ENCODE data around the gene STMP1. TPM values are rescaled to one million over a fixed set of nuclear protein-coding genes. Genes with fewer than 3 reads are reported as not detected.
"Not testable (repeated sequence)": the region's sequence is repeated elsewhere in the genome, so short reads cannot be mapped to it uniquely, and the experiment has no call there.

Gene STMP1
- total RNA-seq, 2 donors from 2014 or later, result 25.7 to 27.4 TPM

DNA sequence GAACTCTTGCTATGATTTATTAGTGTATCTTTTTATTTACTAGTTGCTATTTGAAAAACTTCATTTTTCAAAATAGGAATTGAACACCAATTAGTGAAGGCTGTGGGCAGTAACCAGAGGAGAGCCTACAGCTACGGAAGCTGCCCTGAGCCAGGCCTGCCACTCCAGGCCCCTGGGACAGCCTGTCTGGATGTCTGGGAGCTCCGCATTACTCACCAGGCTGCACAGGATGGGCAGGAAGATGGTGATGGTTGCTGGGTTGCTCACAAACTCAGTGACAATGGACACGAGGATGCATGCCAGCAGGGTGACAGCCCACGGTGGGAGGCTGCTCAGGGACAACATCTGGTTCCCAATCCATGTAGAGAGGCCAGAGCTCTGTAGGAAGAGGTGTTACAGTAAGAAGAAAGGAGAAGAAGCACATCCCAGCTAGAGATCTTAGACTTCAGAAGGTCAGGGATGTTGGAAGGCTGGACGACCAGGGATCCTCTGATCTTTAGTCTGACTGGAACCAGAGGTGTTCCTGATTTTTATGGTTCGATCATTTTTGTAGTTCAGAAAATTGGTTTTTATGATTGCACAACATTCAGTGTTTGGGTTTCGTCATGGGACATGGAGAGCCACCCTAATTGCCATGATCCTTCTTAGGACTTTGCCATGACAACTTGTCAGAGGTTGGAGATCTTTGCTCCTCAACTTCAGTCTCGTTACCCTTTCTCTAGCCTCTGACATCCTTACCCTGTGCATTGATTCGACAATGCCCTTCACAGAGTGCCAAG, 23.2 kb downstream of the STMP1 start:
- Histone ChIP-seq H3K4me3 (no peak overlapping the region), H3K27ac (no peak overlapping the region), H3K9ac (ENCODE audit: low read depth in 2 of 2, low read length in 2 of 2) (no peak overlapping the region), H3K9me3 (no peaks in the 10 kb centered on the region), H3K27me3 (no peaks in the 10 kb centered on the region), H3K4me1 (no peaks in the 10 kb centered on the region), H3K36me3 (no peaks in the 10 kb centered on the region)
- TF ChIP-seq, protein P1, sequence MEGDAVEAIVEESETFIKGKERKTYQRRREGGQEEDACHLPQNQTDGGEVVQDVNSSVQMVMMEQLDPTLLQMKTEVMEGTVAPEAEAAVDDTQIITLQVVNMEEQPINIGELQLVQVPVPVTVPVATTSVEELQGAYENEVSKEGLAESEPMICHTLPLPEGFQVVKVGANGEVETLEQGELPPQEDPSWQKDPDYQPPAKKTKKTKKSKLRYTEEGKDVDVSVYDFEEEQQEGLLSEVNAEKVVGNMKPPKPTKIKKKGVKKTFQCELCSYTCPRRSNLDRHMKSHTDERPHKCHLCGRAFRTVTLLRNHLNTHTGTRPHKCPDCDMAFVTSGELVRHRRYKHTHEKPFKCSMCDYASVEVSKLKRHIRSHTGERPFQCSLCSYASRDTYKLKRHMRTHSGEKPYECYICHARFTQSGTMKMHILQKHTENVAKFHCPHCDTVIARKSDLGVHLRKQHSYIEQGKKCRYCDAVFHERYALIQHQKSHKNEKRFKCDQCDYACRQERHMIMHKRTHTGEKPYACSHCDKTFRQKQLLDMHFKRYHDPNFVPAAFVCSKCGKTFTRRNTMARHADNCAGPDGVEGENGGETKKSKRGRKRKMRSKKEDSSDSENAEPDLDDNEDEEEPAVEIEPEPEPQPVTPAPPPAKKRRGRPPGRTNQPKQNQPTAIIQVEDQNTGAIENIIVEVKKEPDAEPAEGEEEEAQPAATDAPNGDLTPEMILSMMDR (IDR thresholded peaks at IDR 0.05), result no peak
- intact Hi-C loops (cut with DNase I), result no loop called here
- no peak for DNase-seq

DNA sequence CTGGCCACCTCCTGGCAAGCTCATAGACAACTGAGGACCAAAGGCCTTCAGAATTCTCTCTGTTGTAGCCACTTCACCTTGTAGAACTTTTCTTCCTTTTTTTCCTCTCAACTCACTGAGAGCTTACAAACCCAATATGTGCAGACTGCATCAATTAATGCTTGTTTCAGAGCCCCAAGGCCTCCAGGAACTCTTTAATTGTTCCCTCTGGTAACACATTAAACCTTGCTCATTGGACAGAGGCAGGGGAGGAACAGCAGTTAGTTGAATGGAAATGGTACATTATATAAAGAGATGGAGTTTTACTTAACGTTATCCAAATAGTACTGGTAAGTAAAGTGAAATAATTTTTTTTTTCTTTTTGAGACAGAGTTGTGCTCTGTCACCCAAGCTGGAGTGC, 25.2 kb downstream of the STMP1 start:
- no peak for DNase-seq
- Histone ChIP-seq H3K4me3 (no peak overlapping the region), H3K36me3 (no peaks in the 10 kb centered on the region), H3K27me3 (no peaks in the 10 kb centered on the region), H3K27ac (no peak overlapping the region), H3K9ac (ENCODE audit: low read depth in 2 of 2, low read length in 2 of 2) (no peak overlapping the region), H3K4me1 (no peaks in the 10 kb centered on the region), H3K9me3 (no peaks in the 10 kb centered on the region)
- intact Hi-C loops (cut with DNase I), result no loop called here
- TF ChIP-seq, protein P1 (IDR thresholded peaks at IDR 0.05), result no peak

DNA sequence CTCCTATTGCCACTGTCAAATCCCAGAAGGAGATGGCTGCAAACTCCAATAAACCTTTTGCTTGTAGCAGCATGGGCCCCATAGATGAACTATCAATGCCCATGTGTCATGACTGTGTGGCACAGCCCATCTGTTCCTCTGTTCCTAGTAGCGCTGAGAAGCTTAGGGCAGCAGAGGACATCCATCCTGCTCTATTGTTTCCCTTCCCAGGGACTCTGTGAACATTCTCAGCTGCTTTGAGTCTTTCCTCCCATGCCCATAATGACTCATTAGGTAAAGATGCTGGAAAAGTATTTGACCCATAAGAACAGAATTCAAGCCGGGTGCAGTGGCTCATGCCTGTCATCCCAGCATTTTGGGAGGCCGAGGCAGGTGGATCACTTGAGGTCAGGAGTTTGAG, 28.3 kb downstream of the STMP1 start:
- Histone ChIP-seq H3K9me3 (no peaks in the 10 kb centered on the region), H3K9ac (ENCODE audit: low read depth in 2 of 2, low read length in 2 of 2) (no peak overlapping the region), H3K4me3 (no peak overlapping the region), H3K27ac (no peak overlapping the region), H3K4me1 (no peaks in the 10 kb centered on the region), H3K36me3 (no peaks in the 10 kb centered on the region), H3K27me3 (no peaks in the 10 kb centered on the region)
- intact Hi-C loops (cut with DNase I), result no loop called here
- no peak for DNase-seq
- TF ChIP-seq, protein P1 (IDR thresholded peaks at IDR 0.05), result no peak

DNA sequence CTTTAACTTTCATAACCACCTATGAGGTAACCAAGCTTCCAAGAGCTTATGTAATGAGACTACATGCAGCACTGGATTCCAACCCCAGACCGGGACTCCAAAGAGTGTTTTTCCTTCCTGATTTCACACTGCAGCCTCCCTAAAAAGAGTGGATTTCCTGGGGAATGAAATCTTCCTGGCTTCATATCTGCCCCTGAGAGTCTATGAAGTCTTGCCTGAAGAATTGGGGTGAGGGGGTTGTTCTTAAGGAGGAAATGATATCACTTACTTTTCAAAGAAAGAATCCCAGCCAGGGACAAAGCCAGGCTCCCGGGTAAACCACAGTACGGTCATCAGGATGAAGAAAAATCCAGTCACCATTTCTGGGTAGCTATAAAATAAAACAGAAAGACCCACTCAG, 29.7 kb downstream of the STMP1 start:
- intact Hi-C loops (cut with DNase I), result no loop called here
- Histone ChIP-seq H3K27me3 (no peaks in the 10 kb centered on the region), H3K4me3 (no peak overlapping the region), H3K4me1 (no peaks in the 10 kb centered on the region), H3K36me3 (no peaks in the 10 kb centered on the region), H3K9ac (ENCODE audit: low read depth in 2 of 2, low read length in 2 of 2) (no peak overlapping the region), H3K9me3 (no peaks in the 10 kb centered on the region), H3K27ac (no peak overlapping the region)
- DNase-seq, result no peak
- TF ChIP-seq, protein P1 (IDR thresholded peaks at IDR 0.05), result no peak

DNA sequence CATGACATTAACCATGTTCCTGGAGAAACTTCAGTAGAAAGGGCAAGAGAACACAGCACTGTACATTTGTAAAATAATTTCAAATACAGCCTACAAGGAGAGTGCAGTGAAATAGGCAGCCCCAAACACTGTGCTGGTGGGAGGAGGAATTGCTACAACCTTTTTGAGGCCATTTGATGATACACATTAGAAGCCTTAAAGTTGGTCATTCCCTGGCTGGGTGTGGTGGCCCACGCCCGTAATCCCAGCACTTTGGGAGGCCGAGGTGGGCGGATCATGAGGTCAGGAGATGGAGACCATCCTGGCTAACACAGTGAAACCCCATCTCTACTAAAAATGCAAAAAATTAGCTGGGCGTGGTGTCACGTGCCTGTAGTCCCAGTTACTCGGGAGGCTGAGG, 30.3 kb downstream of the STMP1 start:
- H3K4me3 ChIP-seq; DNase-seq; H3K4me1 ChIP-seq; intact Hi-C loops (cut with DNase I); H3K27ac ChIP-seq; H3K27me3 ChIP-seq; H3K9me3 ChIP-seq; H3K9ac ChIP-seq (ENCODE audit: low read depth in 2 of 2, low read length in 2 of 2); H3K36me3 ChIP-seq: not testable (repeated sequence)

DNA sequence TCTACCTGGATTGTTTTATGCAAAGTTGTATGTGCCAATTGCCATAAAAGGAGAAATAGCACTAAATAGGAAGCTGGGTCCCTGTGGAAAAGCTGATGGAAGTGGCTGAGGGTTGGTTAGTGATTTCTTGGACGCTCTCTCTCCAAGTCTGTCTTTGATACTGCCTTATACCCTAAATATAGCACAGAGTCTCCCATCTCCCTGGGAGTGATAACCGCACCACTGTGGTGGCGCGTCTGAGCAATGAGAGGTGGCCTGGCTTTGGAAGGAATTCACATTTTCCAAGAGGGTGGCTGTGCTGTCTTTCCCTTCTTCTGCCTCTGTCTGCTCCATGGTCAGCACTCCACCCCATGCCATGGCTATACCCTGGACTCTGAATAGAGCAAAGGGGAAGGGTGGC, 31.2 kb downstream of the STMP1 start:
- Histone ChIP-seq H3K9ac (ENCODE audit: low read depth in 2 of 2, low read length in 2 of 2) (no peak overlapping the region), H3K27ac (no peak overlapping the region), H3K4me3 (no peak overlapping the region), H3K4me1 (no peaks in the 10 kb centered on the region), H3K27me3 (no peaks in the 10 kb centered on the region), H3K36me3 (no peaks in the 10 kb centered on the region), H3K9me3 (no peaks in the 10 kb centered on the region)
- no peak for DNase-seq
- intact Hi-C loops (cut with DNase I), result no loop called here
- TF ChIP-seq, protein P1 (IDR thresholded peaks at IDR 0.05), result no peak
